Measurements from ENCODE around the gene RAB3IL1.

Gene RAB3IL1

GRCh38 chr11:61900251-61900650 lies 17.1 kb downstream of the RAB3IL1 start:
- H3K36me3 ChIP-seq (ENCODE audit: insufficient read depth, low read length): no peaks in the 10 kb centered on the region
- H3K4me1 ChIP-seq (ENCODE audit: control insufficient read depth, insufficient read depth, low read length, unreplicated experiment): no peaks in the 10 kb centered on the region
- no peak overlapping the region for H2AFZ ChIP-seq (ENCODE audit: low read length, unreplicated experiment)
- no peak overlapping the region for H3K27ac ChIP-seq (ENCODE audit: low read depth, low read length)
- H3K79me2 ChIP-seq (ENCODE audit: control insufficient read depth, insufficient read depth, low read length, unreplicated experiment): no peaks in the 10 kb centered on the region
- H3K4me3 ChIP-seq (ENCODE audit: low read depth, low read length): no peak overlapping the region
- H3K27me3 ChIP-seq (ENCODE audit: insufficient read depth, low read length): no peaks in the 10 kb centered on the region

GRCh38 chr11:61899146-61899841 lies 18.1 kb downstream of the RAB3IL1 start:
- no peak overlapping the region for H2AFZ ChIP-seq (ENCODE audit: low read length, unreplicated experiment)
- no peaks in the 10 kb centered on the region for H3K36me3 ChIP-seq (ENCODE audit: insufficient read depth, low read length)
- peaks cover under 1% of the 10 kb centered on the region for H3K4me1 ChIP-seq (ENCODE audit: control insufficient read depth, insufficient read depth, low read length, unreplicated experiment)
- H3K27ac ChIP-seq (ENCODE audit: low read depth, low read length): no peak overlapping the region
- no peaks in the 10 kb centered on the region for H3K27me3 ChIP-seq (ENCODE audit: insufficient read depth, low read length)
- no peak overlapping the region for H3K4me3 ChIP-seq (ENCODE audit: low read depth, low read length)
- H3K79me2 ChIP-seq (ENCODE audit: control insufficient read depth, insufficient read depth, low read length, unreplicated experiment): no peaks in the 10 kb centered on the region

GRCh38 chr11:61898247-61898582 lies 19.2 kb downstream of the RAB3IL1 start:
- Histone ChIP-seq H3K79me2 (ENCODE audit: control insufficient read depth, insufficient read depth, low read length, unreplicated experiment) (no peaks in the 10 kb centered on the region), H3K36me3 (ENCODE audit: insufficient read depth, low read length) (no peaks in the 10 kb centered on the region), H3K4me3 (ENCODE audit: low read depth, low read length) (no peak overlapping the region), H3K27me3 (ENCODE audit: insufficient read depth, low read length) (no peaks in the 10 kb centered on the region), H3K27ac (ENCODE audit: low read depth, low read length) (no peak overlapping the region), H2AFZ (ENCODE audit: low read length, unreplicated experiment) (no peak overlapping the region), H3K4me1 (ENCODE audit: control insufficient read depth, insufficient read depth, low read length, unreplicated experiment) (peaks cover 2% of the 10 kb centered on the region)

- H3K4me1 ChIP-seq (ENCODE audit: control insufficient read depth, insufficient read depth, low read length, unreplicated experiment): peaks cover 2% of the 10 kb centered on the region
- no peak overlapping the region for H2AFZ ChIP-seq (ENCODE audit: low read length, unreplicated experiment)
- no peak overlapping the region for H3K27ac ChIP-seq (ENCODE audit: low read depth, low read length)
- H3K79me2 ChIP-seq (ENCODE audit: control insufficient read depth, insufficient read depth, low read length, unreplicated experiment): no peaks in the 10 kb centered on the region
- H3K36me3 ChIP-seq (ENCODE audit: insufficient read depth, low read length): no peaks in the 10 kb centered on the region
- no peaks in the 10 kb centered on the region for H3K27me3 ChIP-seq (ENCODE audit: insufficient read depth, low read length)
- H3K4me3 ChIP-seq (ENCODE audit: low read depth, low read length): no peak overlapping the region
Observed at GRCh38 chr11:61897387-61898246, 19.7 kb downstream of the RAB3IL1 start.

- no peak overlapping the region for H3K4me3 ChIP-seq (ENCODE audit: low read depth, low read length)
- H3K4me1 ChIP-seq (ENCODE audit: control insufficient read depth, insufficient read depth, low read length, unreplicated experiment): peaks cover 2% of the 10 kb centered on the region
- no peak overlapping the region for H3K27ac ChIP-seq (ENCODE audit: low read depth, low read length)
- H3K79me2 ChIP-seq (ENCODE audit: control insufficient read depth, insufficient read depth, low read length, unreplicated experiment): no peaks in the 10 kb centered on the region
- H3K27me3 ChIP-seq (ENCODE audit: insufficient read depth, low read length): no peaks in the 10 kb centered on the region
- H3K36me3 ChIP-seq (ENCODE audit: insufficient read depth, low read length): no peaks in the 10 kb centered on the region
- H2AFZ ChIP-seq (ENCODE audit: low read length, unreplicated experiment): no peak overlapping the region
Observed at GRCh38 chr11:61896665-61897386, 20.5 kb downstream of the RAB3IL1 start.

- Histone ChIP-seq H3K27ac (ENCODE audit: low read depth, low read length) (no peak overlapping the region), H3K4me3 (ENCODE audit: low read depth, low read length) (no peak overlapping the region), H3K36me3 (ENCODE audit: insufficient read depth, low read length) (no peaks in the 10 kb centered on the region), H3K4me1 (ENCODE audit: control insufficient read depth, insufficient read depth, low read length, unreplicated experiment) (peaks cover 2% of the 10 kb centered on the region), H2AFZ (ENCODE audit: low read length, unreplicated experiment) (no peak overlapping the region), H3K27me3 (ENCODE audit: insufficient read depth, low read length) (no peaks in the 10 kb centered on the region), H3K79me2 (ENCODE audit: control insufficient read depth, insufficient read depth, low read length, unreplicated experiment) (no peaks in the 10 kb centered on the region)
Observed at GRCh38 chr11:61895718-61896059, 21.7 kb downstream of the RAB3IL1 start.

- H3K27ac ChIP-seq (ENCODE audit: low read depth, low read length): no peak overlapping the region
- H3K36me3 ChIP-seq (ENCODE audit: insufficient read depth, low read length): no peaks in the 10 kb centered on the region
Observed at GRCh38 chr11:61895046-61895717, 22.2 kb downstream of the RAB3IL1 start.

GRCh38 chr11:61893981-61894380 lies 23.4 kb downstream of the RAB3IL1 start:
- no peak overlapping the region for H3K4me3 ChIP-seq (ENCODE audit: low read depth, low read length)
- H3K27me3 ChIP-seq (ENCODE audit: insufficient read depth, low read length): no peaks in the 10 kb centered on the region
- H3K79me2 ChIP-seq (ENCODE audit: control insufficient read depth, insufficient read depth, low read length, unreplicated experiment): peaks cover 4% of the 10 kb centered on the region
- H3K4me1 ChIP-seq (ENCODE audit: control insufficient read depth, insufficient read depth, low read length, unreplicated experiment): peaks cover 8% of the 10 kb centered on the region
- no peaks in the 10 kb centered on the region for H3K36me3 ChIP-seq (ENCODE audit: insufficient read depth, low read length)
- H3K27ac ChIP-seq (ENCODE audit: low read depth, low read length): peak overlapping the region; percentile 61
- H2AFZ ChIP-seq (ENCODE audit: low read length, unreplicated experiment): no peak overlapping the region

More at GRCh38 chr11:61895046-61895717, 22.2 kb downstream of the RAB3IL1 start:
- Histone ChIP-seq H3K79me2 (ENCODE audit: control insufficient read depth, insufficient read depth, low read length, unreplicated experiment) (peaks cover 2% of the 10 kb centered on the region), H3K27me3 (ENCODE audit: insufficient read depth, low read length) (no peaks in the 10 kb centered on the region), H3K4me3 (ENCODE audit: low read depth, low read length) (no peak overlapping the region), H3K4me1 (ENCODE audit: control insufficient read depth, insufficient read depth, low read length, unreplicated experiment) (peaks cover 4% of the 10 kb centered on the region), H2AFZ (ENCODE audit: low read length, unreplicated experiment) (no peak overlapping the region)

- no peak overlapping the region for H3K27ac ChIP-seq (ENCODE audit: low read depth, low read length)
- H3K36me3 ChIP-seq (ENCODE audit: insufficient read depth, low read length): peaks cover 2% of the 10 kb centered on the region; the same call in 1 of the 2 replicates
- H3K4me1 ChIP-seq (ENCODE audit: control insufficient read depth, insufficient read depth, low read length, unreplicated experiment): peaks cover 22% of the 10 kb centered on the region
- H3K79me2 ChIP-seq (ENCODE audit: control insufficient read depth, insufficient read depth, low read length, unreplicated experiment): peaks cover 12% of the 10 kb centered on the region
- H3K27me3 ChIP-seq (ENCODE audit: insufficient read depth, low read length): no peaks in the 10 kb centered on the region
- H3K4me3 ChIP-seq (ENCODE audit: low read depth, low read length): peak overlapping the region; percentile 84
- no peak overlapping the region for H2AFZ ChIP-seq (ENCODE audit: low read length, unreplicated experiment)
Observed at GRCh38 chr11:61892085-61892370, 25.3 kb downstream of the RAB3IL1 start.

GRCh38 chr11:61891331-61892084 lies 25.9 kb downstream of the RAB3IL1 start, which contains the start of gene FADS3:
Gene FADS3 (minus strand): TSS chr11:61891545. CDS start chr11:61891381, 164 bp downstream.
- H3K79me2 ChIP-seq (ENCODE audit: control insufficient read depth, insufficient read depth, low read length, unreplicated experiment): peaks cover 17% of the 10 kb centered on the region
- H2AFZ ChIP-seq (ENCODE audit: low read length, unreplicated experiment): peak within 1 kb of the TSS; percentile 9
- H3K36me3 ChIP-seq (ENCODE audit: insufficient read depth, low read length): peaks cover 7% of the 10 kb centered on the region; the same call in 1 of the 2 replicates
- H3K4me3 ChIP-seq (ENCODE audit: low read depth, low read length): peak within 1 kb of the TSS; percentile 84
- peaks cover 22% of the 10 kb centered on the region for H3K4me1 ChIP-seq (ENCODE audit: control insufficient read depth, insufficient read depth, low read length, unreplicated experiment)
- 0 out of 2 replicates have a peak within 1 kb of the TSS, but pooled peaks have one; percentile 11 for H3K27ac ChIP-seq (ENCODE audit: low read depth, low read length)
- no peaks in the 10 kb centered on the region for H3K27me3 ChIP-seq (ENCODE audit: insufficient read depth, low read length)
